KG1 (cell line): Measurements from ENCODE around the gene ADGRG3.

Experiments used
- DNase-seq: peaks from one replicate; lab custom pipeline; 2025; lab: John Stamatoyannopoulos, UW

ADGRG3 gene

DNA sequence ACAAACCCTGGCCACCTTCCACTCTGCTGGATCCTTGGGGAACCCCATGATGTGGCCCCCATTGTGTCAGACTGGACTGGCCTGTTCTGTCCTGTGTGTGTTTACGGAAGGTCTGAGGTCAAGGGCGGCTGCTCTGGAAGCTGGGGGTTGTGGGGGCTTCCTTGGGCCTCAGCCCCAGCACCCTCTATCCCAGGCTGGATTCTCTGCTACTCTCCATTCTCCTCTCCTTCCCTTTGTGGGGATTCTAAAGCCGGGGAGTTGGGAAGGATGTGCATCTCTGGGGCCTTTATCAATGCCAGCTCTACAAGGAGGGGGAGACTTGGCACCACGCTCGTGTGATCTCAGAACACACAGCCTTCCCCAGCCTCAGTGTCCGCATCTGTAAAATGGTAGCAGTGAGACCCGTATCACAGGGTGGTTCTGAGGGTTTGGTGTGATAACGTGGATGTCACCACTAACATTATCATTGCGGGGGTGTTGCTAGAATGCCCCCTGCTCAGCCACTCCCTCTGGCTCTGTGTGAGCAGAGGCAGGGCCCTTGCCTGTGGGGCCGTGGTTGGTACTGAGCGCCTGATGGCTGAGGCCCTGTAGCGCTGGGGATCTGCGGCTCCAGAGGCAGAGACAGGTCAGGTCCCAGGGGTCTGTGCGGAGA is 21.6 kb upstream of the ADGRG3 start:
- no peak for DNase-seq

DNA sequence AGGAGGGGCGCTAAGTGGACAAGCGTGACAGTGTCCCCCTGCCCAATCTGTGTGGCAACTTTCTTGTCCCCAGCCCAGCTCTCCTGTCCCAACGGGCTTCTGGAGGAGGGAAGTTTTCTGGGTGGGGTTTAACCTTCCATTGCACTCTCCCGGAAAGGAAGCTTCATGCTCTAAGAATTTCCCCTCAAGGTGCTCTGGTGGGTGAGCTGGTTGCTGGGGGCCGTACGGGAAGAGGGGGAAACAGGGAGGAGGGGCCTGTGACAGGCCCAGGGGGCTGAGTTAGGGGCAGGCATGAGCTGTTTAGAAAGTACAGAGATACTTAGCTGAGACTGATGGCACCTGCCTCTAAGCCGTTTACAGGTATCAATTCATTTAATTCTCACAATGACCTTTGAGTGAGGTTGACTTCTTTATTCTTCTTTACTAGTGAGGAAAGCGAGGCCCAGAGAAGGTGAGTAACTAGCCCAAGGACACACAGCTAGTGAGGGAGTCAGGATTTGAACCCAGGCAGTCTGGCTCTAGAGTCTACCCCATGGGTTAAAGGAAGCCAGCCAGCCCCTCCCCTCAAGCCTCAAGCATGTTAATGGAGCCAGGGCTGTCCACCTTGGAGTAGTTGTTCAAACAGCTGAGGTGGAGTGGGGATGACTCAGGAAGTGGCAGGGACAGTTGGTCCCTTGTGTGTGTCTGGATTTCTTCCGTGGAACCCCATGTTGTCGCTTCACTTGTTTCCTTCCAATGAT is 20.8 kb upstream of the ADGRG3 start:
- no peak for DNase-seq

DNA sequence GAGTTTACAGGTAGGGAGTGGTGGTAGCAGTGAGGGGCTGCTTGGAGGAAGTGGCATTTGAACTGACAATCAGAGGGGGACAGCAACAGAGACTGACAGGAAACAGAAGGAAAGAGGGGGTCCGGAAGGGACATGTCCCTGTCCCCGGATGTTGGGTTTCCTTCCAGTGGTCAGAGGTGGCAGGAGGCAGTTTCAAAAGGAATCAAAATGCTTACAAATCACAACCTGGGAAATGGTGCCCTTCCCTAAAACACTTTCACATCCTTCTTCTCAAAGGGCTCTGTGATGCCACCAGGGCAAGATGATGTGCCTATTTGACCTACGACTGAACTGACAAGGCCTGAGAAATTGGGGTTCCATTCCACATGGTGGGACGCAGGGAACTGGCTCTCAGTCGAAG is 20.0 kb upstream of the ADGRG3 start:
- DNase-seq: no peak

DNA sequence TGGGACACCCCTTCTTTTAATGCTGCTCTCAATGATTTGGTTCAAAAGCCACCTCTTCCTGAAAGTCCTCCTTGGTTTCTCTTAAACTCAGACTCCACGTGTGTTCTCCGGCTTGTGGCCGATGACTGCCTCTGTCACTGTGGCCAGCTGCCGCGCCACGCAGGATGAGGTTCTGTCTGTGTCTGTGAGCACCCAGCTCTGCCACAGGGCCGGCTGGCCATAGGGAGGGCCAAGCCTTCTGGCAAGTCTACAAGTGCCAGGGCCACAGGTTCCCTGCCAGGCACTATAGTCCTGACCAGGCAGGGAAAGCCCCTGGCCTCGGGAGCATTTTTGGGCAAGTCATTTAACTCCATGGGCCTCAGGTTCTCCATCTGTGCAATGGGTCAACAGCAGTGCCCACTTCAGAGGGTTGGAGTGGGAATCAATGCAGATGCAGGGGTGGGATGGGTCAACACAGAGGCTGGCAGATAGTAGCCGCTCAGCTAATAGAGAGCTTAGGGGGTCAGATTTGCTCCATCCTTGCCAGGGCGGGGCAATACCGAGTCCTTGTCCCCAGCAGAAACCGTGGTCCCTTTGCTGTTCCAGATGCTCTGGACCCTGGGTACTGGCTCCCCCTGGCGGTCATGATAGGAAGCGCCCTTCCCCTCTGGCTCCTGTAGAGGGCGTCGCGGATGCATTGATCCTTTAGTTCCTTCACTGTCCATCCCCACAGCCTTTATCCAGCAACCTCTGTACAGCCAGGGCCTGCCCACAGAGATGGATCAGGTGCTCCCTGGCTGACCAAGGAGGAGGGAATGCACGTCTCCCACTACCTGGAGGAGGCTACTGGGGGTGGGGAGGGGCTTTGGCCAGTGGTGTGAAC is 19.3 kb upstream of the ADGRG3 start:
- peak; percentile 80 for DNase-seq

DNA sequence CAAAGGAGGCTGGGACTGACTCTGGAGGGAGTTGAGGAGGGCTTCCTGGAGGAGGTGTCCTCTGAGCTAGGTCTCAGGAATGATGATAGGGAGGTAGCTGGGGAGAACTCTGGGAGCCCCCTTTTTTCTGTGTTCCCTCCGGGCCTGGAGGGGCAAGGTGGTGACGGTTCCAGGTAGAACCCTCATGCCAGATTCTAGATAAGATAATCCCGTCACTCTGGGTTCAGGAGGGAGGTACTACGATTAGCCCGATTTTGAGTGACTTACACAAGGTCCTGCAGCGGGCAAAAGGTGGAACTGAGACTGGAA is 18.7 kb upstream of the ADGRG3 start:
- no peak for DNase-seq

DNA sequence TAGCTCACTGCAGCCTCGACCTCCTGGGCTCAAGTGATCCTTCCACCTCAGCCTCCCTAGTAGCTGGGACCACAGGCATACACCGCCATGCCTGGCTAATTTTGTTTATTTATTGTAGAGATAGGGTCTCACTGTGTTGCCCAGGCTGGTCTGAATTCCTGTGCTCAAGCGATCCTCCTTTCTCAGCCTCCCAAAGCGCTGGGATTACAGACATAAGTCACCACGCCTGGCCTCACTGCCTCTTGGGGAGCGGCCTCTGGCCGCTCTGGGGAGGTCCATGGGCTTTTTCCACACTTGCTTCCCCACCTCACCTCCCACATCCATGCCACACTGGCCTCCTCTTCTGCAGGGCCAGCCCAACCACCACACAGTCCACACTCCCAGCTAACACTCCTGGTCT is 18.3 kb upstream of the ADGRG3 start:
- DNase-seq: no peak

DNA sequence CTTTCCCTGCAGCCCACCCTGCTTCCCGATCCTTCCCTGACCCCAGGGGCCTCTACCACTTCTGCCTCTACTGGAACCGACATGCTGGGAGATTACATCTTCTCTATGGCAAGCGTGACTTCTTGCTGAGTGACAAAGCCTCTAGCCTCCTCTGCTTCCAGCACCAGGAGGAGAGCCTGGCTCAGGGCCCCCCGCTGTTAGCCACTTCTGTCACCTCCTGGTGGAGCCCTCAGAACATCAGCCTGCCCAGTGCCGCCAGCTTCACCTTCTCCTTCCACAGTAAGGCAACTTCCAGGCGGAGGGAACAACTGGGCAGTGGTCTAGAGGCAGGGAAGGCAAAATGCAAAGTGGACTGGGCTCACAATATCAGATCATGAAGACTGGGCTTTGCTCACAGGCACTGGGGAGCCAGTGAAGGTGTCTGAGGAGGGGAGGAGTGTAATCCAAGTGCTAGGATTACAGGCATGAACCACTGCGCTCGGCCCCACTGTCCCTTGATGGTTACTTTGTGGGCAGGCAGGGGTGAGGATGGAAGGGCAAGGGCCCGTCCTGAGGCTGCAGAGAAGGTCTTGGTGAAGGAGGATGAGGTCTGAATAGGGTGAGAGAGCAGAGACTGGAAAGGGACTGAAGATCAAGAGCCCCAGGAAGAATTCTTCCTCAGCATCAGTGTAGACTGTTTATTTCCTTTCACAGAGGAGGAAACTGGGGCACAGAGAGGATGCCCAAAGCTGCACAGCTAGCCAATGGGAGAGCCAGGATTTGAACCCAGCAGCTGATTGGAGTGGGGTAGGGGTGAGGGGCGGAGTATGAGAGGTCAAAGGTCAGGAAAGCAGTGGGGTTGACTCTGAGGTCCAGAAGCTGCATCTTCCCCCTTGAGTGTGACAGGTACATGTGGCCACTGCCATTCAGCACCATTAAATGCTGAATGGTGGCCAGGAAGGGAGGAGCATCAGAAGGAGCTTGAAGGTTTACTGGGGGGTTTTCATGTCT is 16.5 kb upstream of the ADGRG3 start:
- no peak for DNase-seq

DNA sequence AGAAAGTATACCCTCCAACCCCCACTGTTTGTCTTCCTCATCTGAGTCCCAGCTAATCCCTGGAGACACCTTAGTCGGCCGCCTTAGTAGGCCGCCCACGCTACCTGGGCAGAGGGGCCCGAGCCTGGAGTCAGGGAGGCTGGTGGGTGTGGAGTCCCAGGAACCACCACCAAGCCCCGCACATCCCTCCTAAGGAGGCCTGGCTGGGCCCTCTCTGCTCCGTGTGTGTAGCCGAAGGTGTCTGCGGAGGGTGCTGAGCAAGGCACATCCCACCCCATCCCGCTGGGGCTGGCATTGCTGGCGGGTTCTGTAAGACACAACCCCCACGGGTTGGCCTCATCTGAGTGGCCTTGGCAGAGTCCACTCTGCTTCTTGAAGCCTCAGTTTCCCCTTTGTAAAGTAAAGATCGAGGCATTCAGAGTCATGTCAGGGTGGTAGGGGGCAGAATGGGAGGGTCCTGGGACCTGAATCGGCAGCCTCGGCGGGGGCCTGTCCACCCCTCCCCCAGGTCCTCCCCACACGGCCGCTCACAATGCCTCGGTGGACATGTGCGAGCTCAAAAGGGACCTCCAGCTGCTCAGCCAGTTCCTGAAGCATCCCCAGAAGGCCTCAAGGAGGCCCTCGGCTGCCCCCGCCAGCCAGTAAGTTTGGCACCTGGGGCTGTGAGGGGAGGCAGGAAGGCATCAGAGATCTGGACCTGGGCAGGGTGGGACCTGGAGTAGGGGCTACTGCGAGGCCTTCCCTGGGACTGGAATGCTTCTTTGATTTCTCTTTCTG is 15.2 kb upstream of the ADGRG3 start:
- DNase-seq: no peak

DNA sequence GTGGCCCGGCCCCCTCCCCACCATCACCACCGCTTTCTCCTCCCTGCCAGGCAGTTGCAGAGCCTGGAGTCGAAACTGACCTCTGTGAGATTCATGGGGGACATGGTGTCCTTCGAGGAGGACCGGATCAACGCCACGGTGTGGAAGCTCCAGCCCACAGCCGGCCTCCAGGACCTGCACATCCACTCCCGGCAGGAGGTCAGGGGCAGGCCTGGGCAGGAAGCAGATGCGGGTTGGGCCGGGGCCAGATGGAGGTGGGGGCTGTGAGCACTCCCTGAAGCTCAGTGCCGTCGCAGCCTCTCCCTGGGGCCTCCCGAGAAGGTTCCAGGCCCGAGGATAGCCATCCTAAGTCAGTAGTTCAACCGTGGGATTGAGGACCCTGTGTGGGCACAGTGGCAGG is 14.2 kb upstream of the ADGRG3 start:
- no peak for DNase-seq

DNA sequence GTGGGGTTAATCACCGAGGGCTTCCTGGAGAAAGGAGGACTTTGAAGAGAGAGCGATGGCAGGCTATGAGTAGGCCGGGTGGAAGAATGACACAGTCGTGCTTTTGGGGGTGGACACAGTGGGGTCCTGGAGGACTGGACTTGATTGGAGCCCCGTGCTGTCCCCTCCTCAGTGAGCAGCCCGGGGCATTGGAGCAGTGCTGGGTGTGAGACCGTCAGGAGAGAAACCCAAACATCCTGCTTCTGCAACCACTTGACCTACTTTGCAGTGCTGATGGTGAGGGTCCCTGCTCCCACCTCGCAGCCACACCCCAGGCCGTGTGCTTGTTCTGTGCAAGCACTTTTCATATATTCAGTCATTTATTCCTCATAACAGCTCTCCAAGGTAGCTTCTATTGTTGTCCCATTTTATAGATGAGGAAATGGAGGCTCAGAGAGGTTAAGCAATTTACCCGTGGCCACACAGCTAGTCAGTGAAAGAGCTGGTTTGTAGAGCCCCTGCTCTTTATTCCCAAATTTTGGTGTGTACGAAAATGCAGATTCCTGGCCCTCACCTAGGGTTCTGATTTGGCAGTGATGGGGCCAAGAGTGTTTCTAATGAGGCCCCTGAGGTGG is 11.7 kb upstream of the ADGRG3 start:
- no peak for DNase-seq

DNA sequence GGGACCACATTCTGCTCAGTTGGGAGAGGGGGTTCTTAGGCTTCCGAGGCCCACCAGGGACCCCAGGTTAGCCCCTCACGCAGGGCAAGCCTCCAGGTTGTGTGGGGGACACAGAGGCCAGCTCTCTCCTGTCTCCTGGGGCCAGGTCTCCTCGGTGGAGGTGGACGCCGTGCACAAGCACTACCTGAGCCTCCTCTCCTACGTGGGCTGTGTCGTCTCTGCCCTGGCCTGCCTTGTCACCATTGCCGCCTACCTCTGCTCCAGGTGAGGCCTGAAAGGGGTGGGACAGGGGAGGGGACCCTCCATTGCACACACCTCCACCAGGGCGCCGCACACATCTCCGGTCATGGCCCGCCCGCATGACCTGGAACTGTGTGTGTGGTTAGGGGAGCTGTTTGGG is 10.9 kb upstream of the ADGRG3 start:
- DNase-seq: no peak

DNA sequence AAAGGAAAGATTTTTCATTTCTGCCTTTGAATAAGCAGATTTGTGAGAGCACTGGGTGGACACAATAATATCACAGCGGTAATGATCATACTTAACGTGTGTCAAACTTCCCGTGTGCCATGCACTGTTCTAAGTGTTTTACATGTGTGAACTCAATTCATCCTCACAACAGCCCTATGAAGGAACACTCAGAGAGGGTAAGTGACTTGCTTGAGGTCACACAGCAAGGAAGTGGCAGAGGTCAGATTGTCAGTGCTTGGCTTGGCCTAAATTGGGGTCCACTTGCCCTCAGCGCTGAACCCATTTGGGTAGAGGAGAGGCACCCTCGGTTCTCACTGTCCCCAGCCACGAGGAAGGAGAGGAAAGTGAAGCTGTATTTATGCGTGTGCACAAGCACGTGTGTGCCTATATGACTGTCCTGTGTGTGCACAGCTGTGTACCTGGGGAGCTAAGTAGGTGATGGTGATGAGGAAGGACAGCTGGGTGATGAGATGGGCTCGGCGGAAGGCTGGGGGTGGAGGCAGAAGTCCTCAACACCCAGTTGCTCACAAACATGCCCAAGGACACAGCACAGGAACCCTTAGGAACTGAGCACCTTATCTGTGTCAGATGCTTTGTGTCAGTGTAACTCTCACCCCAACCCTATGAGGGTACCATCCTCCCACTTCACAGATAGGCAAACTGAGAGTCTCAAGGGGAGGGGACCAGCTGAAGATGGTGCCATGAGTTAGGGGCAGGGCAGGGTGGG is 9.8 kb upstream of the ADGRG3 start:
- DNase-seq: no peak

DNA sequence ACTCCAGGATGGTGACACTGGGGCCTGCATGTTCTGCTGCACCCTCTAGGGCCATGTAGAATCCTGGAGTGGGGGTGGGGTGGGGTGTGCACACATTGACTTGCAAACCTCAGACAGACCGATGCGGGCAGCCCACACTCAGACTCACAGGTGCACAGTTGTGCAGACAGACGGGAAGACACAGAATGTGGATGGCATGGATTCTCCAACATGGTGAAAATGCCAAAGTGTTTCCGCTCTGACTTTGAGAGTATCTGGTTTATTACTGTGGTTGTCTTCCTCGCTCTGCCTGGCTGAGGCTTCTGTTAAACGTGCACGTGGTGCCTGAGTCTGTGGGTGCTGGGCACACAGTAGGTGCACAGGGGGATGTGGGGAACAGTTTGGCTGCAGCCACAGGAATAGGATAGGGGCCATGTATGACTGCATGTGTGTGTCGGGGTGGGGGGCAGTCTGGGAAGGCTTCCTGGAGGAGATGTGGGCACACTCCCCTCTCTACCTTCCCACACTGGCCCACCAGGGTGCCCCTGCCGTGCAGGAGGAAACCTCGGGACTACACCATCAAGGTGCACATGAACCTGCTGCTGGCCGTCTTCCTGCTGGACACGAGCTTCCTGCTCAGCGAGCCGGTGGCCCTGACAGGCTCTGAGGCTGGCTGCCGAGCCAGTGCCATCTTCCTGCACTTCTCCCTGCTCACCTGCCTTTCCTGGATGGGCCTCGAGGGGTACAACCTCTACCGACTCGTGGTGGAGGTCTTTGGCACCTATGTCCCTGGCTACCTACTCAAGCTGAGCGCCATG is 9.0 kb upstream of the ADGRG3 start:
- DNase-seq: no peak

DNA sequence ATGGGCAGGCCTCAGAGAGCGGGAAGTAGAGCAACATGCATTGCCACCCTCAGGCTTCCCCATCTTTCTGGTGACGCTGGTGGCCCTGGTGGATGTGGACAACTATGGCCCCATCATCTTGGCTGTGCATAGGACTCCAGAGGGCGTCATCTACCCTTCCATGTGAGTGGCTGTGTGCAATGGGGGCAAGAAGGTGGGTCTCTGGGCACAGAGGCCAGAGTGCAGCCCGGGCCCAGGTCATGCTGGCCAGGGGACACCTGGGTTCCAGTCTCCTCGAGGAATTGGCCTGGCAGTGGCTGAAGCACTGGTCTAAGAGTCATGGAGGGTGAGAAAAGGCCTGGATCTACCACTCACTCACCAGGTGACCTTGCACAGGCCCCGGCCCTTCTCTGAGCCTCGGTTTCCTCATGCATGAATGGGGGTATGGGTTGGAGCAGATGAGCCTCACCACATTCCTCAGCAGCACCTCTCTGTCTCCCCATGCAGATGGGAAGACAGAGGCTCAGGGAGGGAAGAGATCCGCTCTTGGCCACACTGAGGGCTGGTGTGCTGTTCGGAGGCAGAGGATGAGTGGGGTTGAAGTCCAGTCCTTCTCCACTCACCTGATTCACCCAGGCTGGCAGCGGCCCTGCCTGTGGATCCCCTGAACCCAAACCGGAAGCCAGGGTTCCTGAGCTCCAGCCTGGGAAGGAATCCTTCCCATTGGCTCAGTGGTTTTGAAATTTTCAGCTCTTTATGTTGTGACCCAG is 7.2 kb upstream of the ADGRG3 start:
- DNase-seq: no peak

DNA sequence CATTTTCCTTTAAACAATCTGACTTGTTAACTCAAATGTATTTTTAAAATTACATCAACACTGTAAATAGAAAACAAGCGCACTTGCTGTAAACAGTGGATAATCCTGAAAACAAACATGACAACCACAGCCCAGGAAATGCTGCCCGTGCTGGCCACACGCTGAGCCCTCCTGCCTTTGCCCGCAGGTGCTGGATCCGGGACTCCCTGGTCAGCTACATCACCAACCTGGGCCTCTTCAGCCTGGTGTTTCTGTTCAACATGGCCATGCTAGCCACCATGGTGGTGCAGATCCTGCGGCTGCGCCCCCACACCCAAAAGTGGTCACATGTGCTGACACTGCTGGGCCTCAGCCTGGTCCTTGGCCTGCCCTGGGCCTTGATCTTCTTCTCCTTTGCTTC is 6.6 kb upstream of the ADGRG3 start:
- DNase-seq: no peak

DNA sequence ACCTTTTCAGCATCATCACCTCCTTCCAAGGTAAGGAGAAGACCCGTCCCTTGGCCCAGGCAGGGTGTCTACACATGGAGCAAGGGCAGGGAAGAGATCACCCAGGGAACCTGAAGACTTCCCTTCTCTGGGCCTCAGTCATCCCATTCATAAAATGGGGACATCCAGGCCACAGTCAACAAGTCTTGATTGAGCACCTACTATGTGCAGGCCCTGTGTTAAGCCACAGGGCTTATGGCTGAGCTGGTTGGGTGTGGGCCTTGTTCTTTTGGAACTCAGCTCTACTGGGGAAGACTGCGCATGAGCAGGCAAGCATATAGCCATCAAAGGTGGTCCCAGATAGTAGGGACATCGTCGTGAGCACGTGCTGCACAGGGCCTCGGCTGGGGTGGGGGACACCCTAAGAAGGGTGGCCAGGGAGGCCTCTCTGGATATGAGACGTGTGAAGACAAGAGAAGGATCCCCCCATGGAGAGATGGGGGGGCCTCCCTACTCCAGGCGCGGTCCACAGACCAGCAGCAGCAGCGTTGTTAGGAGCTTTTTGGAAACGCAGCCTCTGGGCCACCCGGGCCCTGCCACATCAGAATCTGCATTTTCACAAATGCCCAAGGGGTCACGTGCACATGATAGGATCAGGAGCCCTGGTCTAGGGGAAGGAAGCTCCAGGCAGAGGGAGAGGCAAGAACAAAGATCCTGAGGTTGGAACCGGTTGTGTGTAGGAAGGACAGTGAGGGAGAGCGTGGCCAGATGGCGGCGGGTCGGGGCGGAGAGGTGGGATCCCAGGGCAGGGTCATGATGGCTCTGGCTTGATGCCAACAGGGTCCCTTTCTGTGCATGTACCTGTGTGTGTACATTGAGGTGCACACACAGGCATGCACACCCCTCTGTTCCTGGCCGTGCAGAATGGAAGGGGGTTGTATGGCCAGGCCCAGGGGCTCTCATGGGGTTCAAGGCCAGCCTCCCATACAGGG is 5.9 kb upstream of the ADGRG3 start:
- no peak for DNase-seq

DNA sequence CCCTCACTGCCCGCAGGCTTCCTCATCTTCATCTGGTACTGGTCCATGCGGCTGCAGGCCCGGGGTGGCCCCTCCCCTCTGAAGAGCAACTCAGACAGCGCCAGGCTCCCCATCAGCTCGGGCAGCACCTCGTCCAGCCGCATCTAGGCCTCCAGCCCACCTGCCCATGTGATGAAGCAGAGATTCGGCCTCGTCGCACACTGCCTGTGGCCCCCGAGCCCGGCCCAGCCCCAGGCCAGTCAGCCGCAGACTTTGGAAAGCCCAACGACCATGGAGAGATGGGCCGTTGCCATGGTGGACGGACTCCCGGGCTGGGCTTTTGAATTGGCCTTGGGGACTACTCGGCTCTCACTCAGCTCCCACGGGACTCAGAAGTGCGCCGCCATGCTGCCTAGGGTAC is 4.7 kb upstream of the ADGRG3 start:
- DNase-seq: no peak
